GM21528 (cell line): ENCODE data around the gene UCMA.

Experiments
- ATAC-seq: cut with Tn5 transposase; IDR thresholded peaks from one replicate; pipeline ENCODE4 v1.9.1; 2021; ENCODE audit warnings: mild to moderate bottlenecking, moderate library complexity; ENCODE audit not compliant: unreplicated experiment, low FRiP score

The UCMA gene

DNA sequence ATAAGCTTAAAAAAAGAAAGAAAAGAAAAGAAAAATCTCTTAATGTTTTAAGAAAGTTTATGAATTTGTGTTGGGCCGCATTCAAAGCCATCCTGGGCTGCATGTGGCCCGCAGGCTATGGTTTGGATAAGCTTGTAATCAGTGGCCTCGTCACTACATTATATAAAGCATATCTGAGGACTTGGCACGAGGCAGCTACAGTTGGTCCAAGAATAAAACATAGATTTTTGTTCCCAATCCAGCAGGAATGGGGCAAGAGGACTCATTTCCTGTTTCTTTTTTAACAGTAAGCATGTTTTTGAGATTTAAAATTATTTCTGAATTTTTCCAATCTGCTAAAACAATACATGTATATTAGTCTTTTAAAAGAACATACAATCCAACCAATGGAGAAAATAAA, 44.2 kb downstream of the UCMA start:
- no peak for ATAC-seq

DNA sequence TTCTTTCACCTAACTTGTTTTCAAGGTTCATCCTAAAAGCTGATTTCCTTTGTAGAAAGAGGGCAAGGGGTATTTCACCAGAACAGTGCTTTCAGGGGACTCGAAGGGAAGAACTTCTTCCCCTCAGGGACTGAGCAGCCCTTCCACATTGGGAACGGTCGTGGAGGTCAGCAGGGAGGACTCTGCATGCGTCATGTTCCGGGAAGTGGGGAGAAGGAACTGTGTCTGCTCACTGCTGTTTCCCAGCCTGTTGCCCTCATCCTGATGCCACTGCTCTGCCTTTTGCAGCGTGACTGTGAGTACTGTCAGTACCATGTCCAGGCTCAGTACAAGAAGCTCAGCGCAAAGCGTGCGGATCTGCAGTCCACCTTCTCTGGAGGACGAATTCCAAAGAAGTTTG, 45.6 kb downstream of the UCMA start:
- no peak for ATAC-seq

DNA sequence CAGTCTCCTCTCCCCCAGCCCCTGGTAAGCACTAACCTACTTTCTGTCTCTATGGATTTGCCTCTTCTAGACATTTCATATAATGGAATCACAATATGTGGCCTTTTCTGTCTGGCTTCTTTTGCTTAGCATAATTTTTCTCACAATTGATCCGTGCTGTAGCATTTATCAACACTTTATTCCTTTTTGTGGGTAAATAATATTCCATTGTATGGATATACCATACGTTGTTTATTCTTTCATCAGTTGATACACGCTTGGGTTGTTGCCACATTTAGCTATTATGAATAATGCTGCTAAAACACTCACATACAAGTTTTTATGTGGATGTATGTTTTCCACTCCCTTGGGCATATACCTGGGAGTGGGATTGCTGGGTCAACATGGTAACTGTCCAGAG, 47.0 kb downstream of the UCMA start:
- no peak for ATAC-seq

DNA sequence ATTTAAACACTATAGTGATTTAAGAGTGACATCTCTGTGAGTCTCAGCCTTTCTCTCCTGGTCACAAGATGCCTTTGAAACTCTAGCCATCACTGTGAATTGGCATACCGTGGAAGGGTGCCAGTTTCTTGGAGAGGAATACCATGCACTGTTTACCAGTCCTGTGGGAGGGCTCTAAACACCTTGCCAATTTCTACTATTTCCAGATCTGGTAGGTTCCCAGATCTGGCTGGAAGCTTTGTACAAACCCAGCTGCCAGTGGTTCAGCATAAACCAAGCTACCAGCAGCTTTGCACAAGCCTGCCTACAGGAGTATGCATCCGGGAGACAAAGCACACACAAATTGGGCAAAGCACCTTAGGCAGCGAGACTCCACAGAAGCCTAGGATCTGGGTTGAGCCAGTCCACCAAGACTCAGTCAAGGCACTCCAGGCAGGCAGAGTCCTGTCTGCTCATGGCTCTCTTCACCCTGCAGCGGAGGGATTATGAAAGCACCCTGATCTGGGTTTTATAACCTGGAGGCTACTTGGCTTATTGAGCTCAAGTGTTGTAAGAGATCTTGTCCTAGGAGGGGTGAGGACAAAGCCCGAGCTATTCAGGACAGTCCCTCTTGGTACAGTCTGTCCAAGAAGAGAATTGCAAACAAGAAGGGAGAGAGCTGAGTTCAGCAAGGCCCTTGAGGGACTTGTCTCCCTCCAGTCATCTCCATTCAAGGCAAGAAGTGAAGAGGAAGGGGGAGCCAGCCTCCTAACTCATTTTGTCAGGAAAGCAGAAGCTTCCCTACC, 49.3 kb downstream of the UCMA start:
- ATAC-seq: no peak

DNA sequence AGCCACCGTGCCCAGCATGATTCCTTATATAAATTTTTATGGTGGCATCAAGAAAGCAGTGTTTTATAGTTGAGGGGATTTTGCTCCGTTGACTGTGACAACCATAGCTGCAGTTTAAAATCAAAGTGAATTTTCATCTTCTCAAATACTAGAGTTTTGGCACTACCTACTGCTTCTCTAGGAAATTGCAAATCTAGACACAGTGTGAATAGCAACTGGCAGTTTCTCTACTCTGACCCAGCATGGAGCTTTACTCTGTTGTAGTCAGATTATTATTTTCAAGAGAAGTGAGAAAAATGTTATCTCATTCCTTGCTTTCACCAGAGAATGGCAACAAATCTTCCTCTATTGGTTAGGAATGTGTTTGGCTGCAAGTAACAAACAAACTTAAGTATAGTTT, 49.9 kb downstream of the UCMA start:
- no peak for ATAC-seq

DNA sequence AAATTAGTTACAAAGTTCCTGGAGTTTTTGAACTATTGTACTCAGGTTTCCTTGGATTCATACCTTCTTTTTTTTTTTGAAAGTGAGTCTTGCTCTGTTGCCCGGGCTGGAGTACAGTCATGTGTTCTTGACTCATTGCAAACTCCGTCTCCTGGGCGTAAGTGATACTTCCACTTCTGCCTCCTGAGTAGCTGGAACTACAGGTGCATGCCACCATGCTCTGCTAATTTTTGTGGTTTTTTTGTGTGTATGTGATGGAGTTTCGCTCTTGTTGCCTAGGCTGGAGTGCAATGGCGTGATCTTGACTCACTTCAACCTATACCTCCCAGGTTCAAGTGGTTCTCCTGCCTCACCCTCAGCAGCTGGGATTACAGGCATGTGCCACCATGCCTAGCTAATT, 50.5 kb downstream of the UCMA start:
- ATAC-seq: no peak

DNA sequence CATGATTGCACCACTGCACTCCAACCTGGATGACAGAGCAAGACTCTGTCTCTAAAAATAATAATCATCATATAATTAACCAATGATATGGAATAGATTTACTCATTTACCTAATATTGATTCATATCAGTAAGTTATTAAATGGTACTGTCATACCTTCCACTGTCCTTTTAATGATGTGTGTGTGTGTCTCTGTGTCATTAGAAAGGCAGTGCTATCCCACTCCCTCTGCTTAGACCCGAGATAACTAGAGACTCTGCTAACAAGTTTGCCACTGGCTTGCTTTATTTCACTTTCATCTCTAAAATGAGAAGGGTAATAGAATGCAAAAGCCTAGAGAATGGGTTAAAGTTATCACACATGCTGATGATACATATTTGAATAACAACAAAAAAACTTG, 51.8 kb downstream of the UCMA start:
- ATAC-seq: no peak

DNA sequence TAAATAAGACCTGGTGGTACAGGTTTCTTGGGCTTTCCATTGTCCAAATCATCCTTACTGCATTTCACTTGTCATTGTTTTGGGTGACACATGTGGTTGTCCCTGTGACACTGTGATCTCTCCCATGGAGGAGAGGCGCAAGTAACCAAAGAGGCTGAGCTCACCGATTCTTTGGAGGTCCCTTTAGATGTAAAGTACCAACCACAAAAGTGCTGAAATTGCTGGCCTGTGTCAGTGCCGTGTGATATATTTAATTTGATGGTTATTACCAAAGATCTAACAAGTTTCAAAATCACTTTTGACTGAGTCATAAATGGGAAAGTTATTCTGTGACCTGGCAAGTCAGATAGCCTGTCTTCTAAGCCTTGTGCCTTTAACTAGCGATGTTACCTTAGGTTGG, 53.4 kb downstream of the UCMA start:
- ATAC-seq: no peak

DNA sequence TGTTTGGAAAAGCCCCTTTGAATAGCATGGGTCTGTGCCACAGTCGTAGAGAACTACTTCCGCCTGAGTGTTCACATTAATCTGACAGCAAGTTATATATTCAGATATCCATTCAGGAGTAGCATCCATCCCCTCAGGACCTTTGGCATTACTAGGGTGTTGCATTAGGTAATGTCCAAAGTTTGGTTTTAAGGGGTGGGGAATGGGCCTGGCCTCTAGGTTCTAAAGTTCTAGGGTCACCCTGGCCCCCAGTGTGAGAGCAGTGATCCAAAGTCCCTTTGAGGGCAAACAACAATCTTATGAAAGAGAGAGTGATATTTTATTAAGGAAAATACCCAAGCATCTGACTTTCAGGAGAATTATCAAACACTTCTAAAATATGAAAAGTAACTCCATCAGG, 60.6 kb downstream of the UCMA start:
- no peak for ATAC-seq
